ENCODE data around the gene ANO4. TPM values are rescaled to one million over a fixed set of nuclear protein-coding genes. Genes with fewer than 3 reads are reported as not detected.

The ANO4 gene
- total and polyA plus RNA-seq, 4 experiments from 2014 or later: not detected

- Mint-ChIP-seq H3K27me3 (no peaks in the 10 kb centered on the region), H3K9me3 (peaks cover 0 to 4% (median 0%) of the 10 kb centered on the region in 8 donors), H3K27ac (no peak overlapping the region), H3K4me1 (no peaks in the 10 kb centered on the region), H3K36me3 (no peaks in the 10 kb centered on the region), H3K4me3 (no peak overlapping the region)
- Histone ChIP-seq H3K4me3 (ENCODE audit: low read length in 2 of 2) (no peak overlapping the region), H3K27ac (ENCODE audit: low read depth, low read length) (no peak overlapping the region), H3K27me3 (ENCODE audit: insufficient read depth, low read length) (no peaks in the 10 kb centered on the region), H3K4me1 (ENCODE audit: insufficient read depth, low read length) (no peaks in the 10 kb centered on the region), H3K9me3 (ENCODE audit: control insufficient read depth in 1 of 2, low read length in 2 of 2) (no peaks in the 10 kb centered on the region), H3K36me3 (ENCODE audit: insufficient read depth, low read length) (no peaks in the 10 kb centered on the region)
- POLR2A ChIA-PET (ENCODE audit: partially characterized antibody): no interaction called here
- DNase-seq: no peak
- CTCF ChIA-PET (ENCODE audit: partially characterized antibody): no interaction called here
- intact Hi-C loops (cut with micrococcal nuclease): no loop called here
Observed at GRCh38 chr12:100955139-100955538, 160.6 kb downstream of the ANO4 start.

- ChIA-PET CTCF (ENCODE audit: partially characterized antibody) (no interaction called here), POLR2A (ENCODE audit: partially characterized antibody) (no interaction called here)
- Mint-ChIP-seq H3K9me3 (peaks cover 0 to 4% (median 0%) of the 10 kb centered on the region in 8 donors), H3K4me1 (no peaks in the 10 kb centered on the region), H3K27me3 (no peaks in the 10 kb centered on the region), H3K27ac (no peak overlapping the region), H3K36me3 (no peaks in the 10 kb centered on the region), H3K4me3 (no peak overlapping the region)
- Histone ChIP-seq H3K36me3 (ENCODE audit: insufficient read depth, low read length) (no peaks in the 10 kb centered on the region), H3K27ac (ENCODE audit: low read depth, low read length) (no peak overlapping the region), H3K27me3 (ENCODE audit: insufficient read depth, low read length) (no peaks in the 10 kb centered on the region), H3K4me3 (ENCODE audit: low read length in 2 of 2) (no peak overlapping the region), H3K4me1 (ENCODE audit: insufficient read depth, low read length) (no peaks in the 10 kb centered on the region), H3K9me3 (ENCODE audit: control insufficient read depth in 1 of 2, low read length in 2 of 2) (no peaks in the 10 kb centered on the region)
- intact Hi-C loops (cut with micrococcal nuclease): no loop called here
- DNase-seq: no peak
Observed at GRCh38 chr12:100956311-100956852, 161.8 kb downstream of the ANO4 start.

- Mint-ChIP-seq H3K27me3 (no peaks in the 10 kb centered on the region), H3K4me1 (no peaks in the 10 kb centered on the region)
Observed at GRCh38 chr12:100959481-100959880, 164.9 kb downstream of the ANO4 start.

GRCh38 chr12:100962086-100962712 is 167.6 kb downstream of the ANO4 start:
- Histone ChIP-seq H3K27ac (ENCODE audit: low read depth, low read length) (no peak overlapping the region), H3K4me1 (ENCODE audit: insufficient read depth, low read length) (no peaks in the 10 kb centered on the region), H3K36me3 (ENCODE audit: insufficient read depth, low read length) (no peaks in the 10 kb centered on the region), H3K27me3 (ENCODE audit: insufficient read depth, low read length) (no peaks in the 10 kb centered on the region), H3K9me3 (ENCODE audit: control insufficient read depth in 1 of 2, low read length in 2 of 2) (no peaks in the 10 kb centered on the region), H3K4me3 (ENCODE audit: low read length in 2 of 2) (no peak overlapping the region)
- Mint-ChIP-seq H3K4me1 (no peaks in the 10 kb centered on the region), H3K9me3 (peaks cover 0 to 7% (median under 1%) of the 10 kb centered on the region in 8 donors), H3K36me3 (no peaks in the 10 kb centered on the region), H3K4me3 (no peak overlapping the region), H3K27ac (no peak overlapping the region), H3K27me3 (no peaks in the 10 kb centered on the region)
- DNase-seq: no peak
- ChIA-PET POLR2A (ENCODE audit: partially characterized antibody) (no interaction called here), CTCF (ENCODE audit: partially characterized antibody) (no interaction called here)
- intact Hi-C loops (cut with micrococcal nuclease): no loop called here

More at GRCh38 chr12:100959481-100959880, 164.9 kb downstream of the ANO4 start:
- Mint-ChIP-seq H3K27ac (no peak overlapping the region), H3K9me3 (peaks cover 0 to 5% (median under 1%) of the 10 kb centered on the region in 8 donors), H3K4me3 (no peak overlapping the region), H3K36me3 (no peaks in the 10 kb centered on the region)
- Histone ChIP-seq H3K4me3 (ENCODE audit: low read length in 2 of 2) (no peak overlapping the region), H3K36me3 (ENCODE audit: insufficient read depth, low read length) (no peaks in the 10 kb centered on the region), H3K27ac (ENCODE audit: low read depth, low read length) (no peak overlapping the region), H3K4me1 (ENCODE audit: insufficient read depth, low read length) (no peaks in the 10 kb centered on the region), H3K9me3 (ENCODE audit: control insufficient read depth in 1 of 2, low read length in 2 of 2) (no peaks in the 10 kb centered on the region), H3K27me3 (ENCODE audit: insufficient read depth, low read length) (no peaks in the 10 kb centered on the region)
- ChIA-PET CTCF (ENCODE audit: partially characterized antibody) (no interaction called here), POLR2A (ENCODE audit: partially characterized antibody) (no interaction called here)
- DNase-seq: no peak
- intact Hi-C loops (cut with micrococcal nuclease): no loop called here

GRCh38 chr12:100963381-100963780 is 168.8 kb downstream of the ANO4 start:
- H3K36me3 Mint-ChIP-seq: no peaks in the 10 kb centered on the region
- H3K4me3 Mint-ChIP-seq: no peak overlapping the region
- H3K27me3 ChIP-seq (ENCODE audit: insufficient read depth, low read length): no peaks in the 10 kb centered on the region
- H3K4me1 Mint-ChIP-seq: no peaks in the 10 kb centered on the region
- DNase-seq: no peak
- H3K27me3 Mint-ChIP-seq: no peaks in the 10 kb centered on the region
- H3K4me3 ChIP-seq (ENCODE audit: low read length in 2 of 2): no peak overlapping the region
- ChIA-PET POLR2A (ENCODE audit: partially characterized antibody) (no interaction called here), CTCF (ENCODE audit: partially characterized antibody) (no interaction called here)
- no peaks in the 10 kb centered on the region for H3K36me3 ChIP-seq (ENCODE audit: insufficient read depth, low read length)
- H3K9me3 Mint-ChIP-seq: peaks cover 0 to 7% (median 0%) of the 10 kb centered on the region in 8 donors
- H3K4me1 ChIP-seq (ENCODE audit: insufficient read depth, low read length): no peaks in the 10 kb centered on the region
- H3K27ac Mint-ChIP-seq: no peak overlapping the region
- no peaks in the 10 kb centered on the region for H3K9me3 ChIP-seq (ENCODE audit: control insufficient read depth in 1 of 2, low read length in 2 of 2)
- intact Hi-C loops (cut with micrococcal nuclease): no loop called here
- H3K27ac ChIP-seq (ENCODE audit: low read depth, low read length): no peak overlapping the region

GRCh38 chr12:100964028-100964427 is 169.5 kb downstream of the ANO4 start:
- Histone ChIP-seq H3K4me1 (ENCODE audit: insufficient read depth, low read length) (no peaks in the 10 kb centered on the region), H3K27ac (ENCODE audit: low read depth, low read length) (no peak overlapping the region), H3K4me3 (ENCODE audit: low read length in 2 of 2) (no peak overlapping the region), H3K9me3 (ENCODE audit: control insufficient read depth in 1 of 2, low read length in 2 of 2) (no peaks in the 10 kb centered on the region), H3K36me3 (ENCODE audit: insufficient read depth, low read length) (no peaks in the 10 kb centered on the region), H3K27me3 (ENCODE audit: insufficient read depth, low read length) (no peaks in the 10 kb centered on the region)
- DNase-seq: no peak
- Mint-ChIP-seq H3K36me3 (no peaks in the 10 kb centered on the region), H3K27ac (no peak overlapping the region), H3K4me3 (no peak overlapping the region), H3K9me3 (peaks cover 0 to 5% (median 0%) of the 10 kb centered on the region in 8 donors), H3K4me1 (no peaks in the 10 kb centered on the region), H3K27me3 (no peaks in the 10 kb centered on the region)
- ChIA-PET POLR2A (ENCODE audit: partially characterized antibody) (no interaction called here), CTCF (ENCODE audit: partially characterized antibody) (no interaction called here)
- intact Hi-C loops (cut with micrococcal nuclease): no loop called here

- peaks cover 0 to 5% (median 0%) of the 10 kb centered on the region in 8 donors for H3K9me3 Mint-ChIP-seq
- no peaks in the 10 kb centered on the region for H3K4me1 ChIP-seq (ENCODE audit: insufficient read depth, low read length)
- H3K36me3 ChIP-seq (ENCODE audit: insufficient read depth, low read length): no peaks in the 10 kb centered on the region
- H3K4me3 ChIP-seq (ENCODE audit: low read length in 2 of 2): no peak overlapping the region
- peaks cover 0 to 2% of the 10 kb centered on the region in 2 donors for H3K27me3 Mint-ChIP-seq
- H3K27me3 ChIP-seq (ENCODE audit: insufficient read depth, low read length): no peaks in the 10 kb centered on the region
- ChIA-PET CTCF (ENCODE audit: partially characterized antibody) (no interaction called here), POLR2A (ENCODE audit: partially characterized antibody) (no interaction called here)
- no peak for DNase-seq
- H3K36me3 Mint-ChIP-seq: no peaks in the 10 kb centered on the region
- H3K4me1 Mint-ChIP-seq: no peaks in the 10 kb centered on the region
- no peaks in the 10 kb centered on the region for H3K9me3 ChIP-seq (ENCODE audit: control insufficient read depth in 1 of 2, low read length in 2 of 2)
- no peak overlapping the region for H3K27ac ChIP-seq (ENCODE audit: low read depth, low read length)
- H3K27ac Mint-ChIP-seq: no peak overlapping the region
- H3K4me3 Mint-ChIP-seq: no peak overlapping the region
- intact Hi-C loops (cut with micrococcal nuclease): no loop called here
Observed at GRCh38 chr12:100967189-100967588, 172.6 kb downstream of the ANO4 start.

Measured in CD4-positive, alpha-beta memory T cell (primary cell).